HCT116 (cell line): Measurements from ENCODE around the gene NELFB. TPM values are rescaled to one million over a fixed set of nuclear protein-coding genes. Genes with fewer than 3 reads are reported as not detected.

ENCODE experiments used
- ATAC-seq: fragments of 200-7000 bp; cut with Tn5 transposase; 2 replicates; pipeline ENCODE4 v1.9.1; 2020; ENCODE audit warnings: mild to moderate bottlenecking, moderate library complexity
- BruUV-seq: library from RNA; stranded (reverse); fragments of 400-500 nt; replicated peaks from 2 replicates; lab custom pipeline; 2021; lab: Mats Ljungman, UMichigan
- CTCF ChIA-PET: fragments of 300-600 bp; sonication (Branson Sonifier 250); formaldehyde crosslinking; loops from one replicate; lab custom pipeline; 2021; ENCODE audit warnings: antibody characterized with exemption; lab: Charles Lee
- POLR2A ChIA-PET: fragments of 300-600, 350-600 bp; sonication (Branson Sonifier 250); formaldehyde crosslinking; loops from one replicate; lab custom pipeline; 2021; ENCODE audit warnings: antibody characterized with exemption; lab: Charles Lee
- RAD21 ChIA-PET, 2 experiments: fragments of 300-600 bp; sonication (Branson Sonifier 250); formaldehyde crosslinking; loops; one replicate each; lab custom pipeline; 2023; ENCODE audit warnings: low total read pairs in 2 of 2; ENCODE audit not compliant: uncharacterized antibody in 2 of 2, unreplicated experiment in 2 of 2, low non-redundant PET in 1 of 2; lab: Charles Lee
- DNase-seq: peaks from one replicate; pipeline ENCODE4 v3.0.0-alpha.2; 2010; ENCODE audit warnings: low read depth, low spot score
- H2AFZ ChIP-seq: fragments of 200-600 bp; shearing (Covaris generic), sonication (generic); 2 replicates; pipeline ENCODE4 v1.6.1; 2017; ENCODE audit warnings: low read depth, mixed run types, mixed read lengths, antibody characterized with exemption, low read length; ENCODE audit not compliant: poor library complexity, severe bottlenecking
- H3K27ac ChIP-seq: 2 replicates; pipeline ENCODE4 v1.5.1; 2012; ENCODE audit warnings: low read depth, low read length
- H3K27me3 ChIP-seq: fragments of 200-600 bp; sonication (generic); 2 replicates; pipeline ENCODE4 v1.6.1; 2016; ENCODE audit warnings: mixed run types, low read length, mixed read lengths; ENCODE audit not compliant: insufficient read depth
- H3K36me3 ChIP-seq, 2 experiments: fragments of 200-500 bp in 1 of 2; fragments of 200-600 bp in 1 of 2; sonication (Bioruptor generic) in 1 of 2; sonication (generic) in 1 of 2; 2 replicates each; pipeline versions ENCODE4 v1.5.1 to v1.6.1; 2014 to 2016; ENCODE audit warnings: low read length in 2 of 2, inconsistent platforms in 1 of 2, mixed read lengths in 1 of 2, mixed run types in 1 of 2; ENCODE audit not compliant: insufficient read depth in 2 of 2, control insufficient read depth in 1 of 2
- H3K4me1 ChIP-seq, 2 experiments: fragments of 200-600 bp in 1 of 2; sonication (generic) in 1 of 2; 2 replicates each; pipeline versions ENCODE4 v1.5.1 to v1.6.1; 2012 to 2017; ENCODE audit warnings: low read length in 2 of 2, inconsistent platforms in 1 of 2, mild to moderate bottlenecking in 1 of 2, mixed read lengths in 1 of 2, mixed run types in 1 of 2, moderate library complexity in 1 of 2; ENCODE audit not compliant: insufficient read depth in 2 of 2, control insufficient read depth in 1 of 2
- H3K4me2 ChIP-seq: fragments of 200-600 bp; sonication (generic); 2 replicates; pipeline ENCODE4 v1.6.1; 2017; ENCODE audit warnings: mixed run types, low read length, mixed read lengths
- H3K4me3 ChIP-seq, 2 experiments: fragments of 200-600 bp in 1 of 2; sonication (generic) in 1 of 2; replicated peaks in 1 of 2; 2 replicates each; pipeline ENCODE4 v1.5.1; 2011 to 2016; ENCODE audit warnings: low read length in 2 of 2, control low read depth in 1 of 2, low read depth in 1 of 2, mild to moderate bottlenecking in 1 of 2, mixed read lengths in 1 of 2, mixed run types in 1 of 2
- H3K79me2 ChIP-seq: fragments of 200-600 bp; sonication (generic); 2 replicates; pipeline ENCODE4 v1.6.1; 2017; ENCODE audit warnings: mild to moderate bottlenecking, mixed run types, low read length, moderate library complexity, mixed read lengths; ENCODE audit not compliant: insufficient read depth
- H3K9ac ChIP-seq: fragments of 200-600 bp; sonication (generic); 2 replicates; pipeline ENCODE4 v1.6.1; 2016; ENCODE audit warnings: low read length, mixed read lengths
- H3K9me2 ChIP-seq: fragments of 200-600 bp; sonication (generic), shearing (Covaris generic); 2 replicates; pipeline ENCODE4 v1.6.1; 2017; ENCODE audit warnings: mixed run types, mild to moderate bottlenecking, moderate library complexity; ENCODE audit not compliant: insufficient read depth
- H3K9me3 ChIP-seq, 2 experiments: fragments of 200-500 bp in 1 of 2; fragments of 200-600 bp in 1 of 2; sonication (Bioruptor generic) in 1 of 2; sonication (generic) in 1 of 2; 2 replicates each; pipeline ENCODE4 v1.6.1; 2014 to 2017; ENCODE audit warnings: low read length in 2 of 2, mixed read lengths in 2 of 2, inconsistent platforms in 1 of 2, low read depth in 1 of 2, mild to moderate bottlenecking in 1 of 2, mixed run types in 1 of 2, moderate library complexity in 1 of 2; ENCODE audit not compliant: control insufficient read depth in 1 of 2, insufficient read depth in 1 of 2
- H4K20me1 ChIP-seq: fragments of 200-600 bp; sonication (generic), shearing (Covaris generic); 2 replicates; pipeline ENCODE4 v1.6.1; 2017; ENCODE audit warnings: mixed run types, mild to moderate bottlenecking, moderate library complexity; ENCODE audit not compliant: insufficient read depth
- EGR1 ChIP-seq: IDR thresholded peaks from 2 replicates; pipeline ENCODE4 v1.6.1; 2012; ENCODE audit warnings: low read depth
- FOSL1 ChIP-seq: IDR thresholded peaks from 2 replicates; pipeline ENCODE4 v1.6.1; 2012; ENCODE audit warnings: low read depth
- POLR2A ChIP-seq: IDR thresholded peaks from 2 replicates; pipeline ENCODE4 v1.7.0; 2011; ENCODE audit warnings: borderline replicate concordance; ENCODE audit not compliant: insufficient read depth, insufficient read length; ENCODE audit errors: extremely low read depth
- POLR2AphosphoS5 ChIP-seq: IDR thresholded peaks from 2 replicates; pipeline ENCODE4 v1.6.1; 2011; ENCODE audit warnings: mild to moderate bottlenecking, low read depth, low read length, moderate library complexity
- SIN3A ChIP-seq: IDR thresholded peaks from 2 replicates; pipeline ENCODE4 v1.6.1; 2012; ENCODE audit warnings: low read depth
- SP1 ChIP-seq: IDR thresholded peaks from 2 replicates; pipeline ENCODE4 v1.6.1; 2012; ENCODE audit warnings: low read depth
- YY1 ChIP-seq: IDR thresholded peaks from 2 replicates; pipeline ENCODE4 v1.6.1; 2011; ENCODE audit warnings: low read length, low read depth, moderate library complexity, mild to moderate bottlenecking; ENCODE audit not compliant: insufficient replicate concordance; ENCODE audit errors: extremely low read depth
- ZNF274 ChIP-seq: fragments of 200-500 bp; sonication (Bioruptor generic); IDR thresholded peaks from 2 replicates; pipeline ENCODE4 v1.6.1; 2014; ENCODE audit warnings: mild to moderate bottlenecking, low read depth, low read length, inconsistent platforms
- intact Hi-C: fragments of 100-400 bp; cut with micrococcal nuclease; formaldehyde crosslinking; loops from 2 replicates; pipeline ENCODE4 v1.10.0; 2022
- total RNA-seq: library from RNA; stranded (reverse); gene quantifications from one replicate; pipeline ENCODE4 v1.2.1, GENCODE V29; 2021; ENCODE audit not compliant: unreplicated experiment
- TF ChIP-seq, protein P1 (sequence below), 3 experiments: fragments of 200-600 bp in 1 of 3; sonication (generic) in 1 of 3; IDR thresholded peaks in 2 of 3; conservative IDR thresholded peaks in 1 of 3; 2 replicates each; pipeline ENCODE4 v1.5.1; 2012 to 2017; ENCODE audit warnings: low read depth in 2 of 3, low read length in 2 of 3, antibody characterized with exemption in 1 of 3, borderline replicate concordance in 1 of 3, control low read depth in 1 of 3, mild to moderate bottlenecking in 1 of 3, mixed read lengths in 1 of 3, mixed run types in 1 of 3, moderate library complexity in 1 of 3; ENCODE audit not compliant: insufficient read depth in 1 of 3

The NELFB gene
- total RNA-seq, 1 experiment from 2014 or later: 86.4 TPM

DNA sequence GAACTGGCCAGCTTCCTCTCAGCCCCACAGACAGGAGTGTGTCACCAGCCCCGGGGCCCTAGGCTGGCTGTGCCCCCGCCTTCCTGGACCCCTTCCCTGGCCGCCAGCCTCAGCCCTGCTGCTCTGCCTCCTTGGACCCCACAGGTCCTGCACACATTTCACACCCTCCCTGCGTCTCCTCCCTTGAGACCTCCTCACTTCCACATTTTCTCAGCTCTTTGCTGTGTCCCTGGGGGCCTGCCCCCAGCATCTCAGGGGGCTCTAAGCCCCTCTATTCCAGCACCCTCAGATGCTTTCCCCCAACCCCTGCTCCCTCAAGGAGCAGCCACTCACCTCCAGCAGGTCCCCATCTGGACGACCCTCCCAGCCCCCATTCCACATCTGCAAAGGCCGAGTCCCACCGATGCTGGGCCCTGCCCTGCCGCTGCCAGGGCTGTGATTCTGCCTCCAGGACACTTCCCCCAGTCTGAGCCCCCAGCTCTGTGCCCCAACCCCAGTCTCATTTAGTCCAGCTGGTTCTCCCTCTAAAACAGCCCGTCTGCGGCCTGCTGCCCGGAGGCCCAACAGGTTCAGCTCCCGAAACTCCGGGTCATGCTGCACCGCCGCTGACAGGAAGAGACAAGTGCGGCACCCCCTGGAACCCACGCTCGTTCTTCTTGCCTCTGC is 20.2 kb upstream of the NELFB start:
- intact Hi-C loops: no loop called here
- no peaks in the 10 kb centered on the region for H3K36me3 ChIP-seq

More for the DNA sequence above, 20.2 kb upstream of the NELFB start:
- ATAC-seq (no peak), DNase-seq (no peak)
- ChIA-PET POLR2A (no interaction called here), RAD21 (no interaction called here), CTCF (no interaction called here)
- Histone ChIP-seq H3K27ac (no peak overlapping the region), H3K79me2 (peaks cover 15% of the 10 kb centered on the region), H3K4me3 (no peak overlapping the region), H3K4me2 (no peak overlapping the region), H3K4me1 (peaks cover 23 to 46% of the 10 kb centered on the region in 2 experiments), H3K9me3 (no peaks in the 10 kb centered on the region), H2AFZ (no peak overlapping the region), H3K27me3 (no peaks in the 10 kb centered on the region), H3K9ac (no peak overlapping the region), H4K20me1 (no peaks in the 10 kb centered on the region), H3K9me2 (no peaks in the 10 kb centered on the region)
- no TSS peak for BruUV-seq
- no peak for TF ChIP-seq FOSL1
- TF ChIP-seq POLR2AphosphoS5: no peak
- no peak for TF ChIP-seq POLR2A
- TF ChIP-seq SP1: no peak
- TF ChIP-seq ZNF274: no peak
- no peak for TF ChIP-seq YY1
- TF ChIP-seq, protein P1, sequence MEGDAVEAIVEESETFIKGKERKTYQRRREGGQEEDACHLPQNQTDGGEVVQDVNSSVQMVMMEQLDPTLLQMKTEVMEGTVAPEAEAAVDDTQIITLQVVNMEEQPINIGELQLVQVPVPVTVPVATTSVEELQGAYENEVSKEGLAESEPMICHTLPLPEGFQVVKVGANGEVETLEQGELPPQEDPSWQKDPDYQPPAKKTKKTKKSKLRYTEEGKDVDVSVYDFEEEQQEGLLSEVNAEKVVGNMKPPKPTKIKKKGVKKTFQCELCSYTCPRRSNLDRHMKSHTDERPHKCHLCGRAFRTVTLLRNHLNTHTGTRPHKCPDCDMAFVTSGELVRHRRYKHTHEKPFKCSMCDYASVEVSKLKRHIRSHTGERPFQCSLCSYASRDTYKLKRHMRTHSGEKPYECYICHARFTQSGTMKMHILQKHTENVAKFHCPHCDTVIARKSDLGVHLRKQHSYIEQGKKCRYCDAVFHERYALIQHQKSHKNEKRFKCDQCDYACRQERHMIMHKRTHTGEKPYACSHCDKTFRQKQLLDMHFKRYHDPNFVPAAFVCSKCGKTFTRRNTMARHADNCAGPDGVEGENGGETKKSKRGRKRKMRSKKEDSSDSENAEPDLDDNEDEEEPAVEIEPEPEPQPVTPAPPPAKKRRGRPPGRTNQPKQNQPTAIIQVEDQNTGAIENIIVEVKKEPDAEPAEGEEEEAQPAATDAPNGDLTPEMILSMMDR (IDR thresholded peaks at IDR 0.05 in 2 of 3, conservative IDR thresholded peaks at IDR 0.05 in 1 of 3; ENCODE audit: borderline replicate concordance in 1 of 3, insufficient read depth in 1 of 3, low read depth in 2 of 3, low read length in 2 of 3): no peak
- no peak for TF ChIP-seq EGR1
- TF ChIP-seq SIN3A: no peak
